IPS-20b (cell line): ENCODE data around the gene THEMIS.

ENCODE experiments used
- H3K27ac ChIP-seq: one replicate; pipeline ENCODE4 v1.5.1; 2013; ENCODE audit warnings: low read length
- H3K27me3 ChIP-seq: 2 replicates; pipeline ENCODE4 v1.6.1; 2013; ENCODE audit warnings: mild to moderate bottlenecking, low read length, inconsistent platforms; ENCODE audit not compliant: insufficient read depth
- H3K36me3 ChIP-seq: 2 replicates; pipeline ENCODE4 v1.6.1; 2013; ENCODE audit warnings: low read depth, mild to moderate bottlenecking, inconsistent platforms, low read length, moderate library complexity; ENCODE audit not compliant: insufficient read depth
- H3K4me1 ChIP-seq: 2 replicates; pipeline ENCODE4 v1.6.1; 2013; ENCODE audit warnings: mild to moderate bottlenecking, control low read depth, inconsistent platforms, low read length, moderate library complexity; ENCODE audit not compliant: insufficient read depth
- H3K4me3 ChIP-seq: 2 replicates; pipeline ENCODE4 v1.5.1; 2013; ENCODE audit warnings: mild to moderate bottlenecking, low read length, inconsistent platforms
- H3K9ac ChIP-seq: 2 replicates; pipeline ENCODE4 v1.6.1; 2013; ENCODE audit warnings: low read depth, mild to moderate bottlenecking, inconsistent platforms, low read length, moderate library complexity
- H3K9me3 ChIP-seq: 2 replicates; pipeline ENCODE4 v1.6.1; 2013; ENCODE audit warnings: mild to moderate bottlenecking, low read depth, low read length, inconsistent platforms; ENCODE audit not compliant: insufficient read depth

The THEMIS gene

GRCh38 chr6:127821431-127821830, 79.4 kb downstream of the THEMIS start:
- Histone ChIP-seq H3K9me3 (no peaks in the 10 kb centered on the region; the same call in 1 of the 2 replicates), H3K27ac (no peak overlapping the region), H3K9ac (no peak overlapping the region), H3K4me1 (peaks cover 3% of the 10 kb centered on the region; the same call in 1 of the 2 replicates), H3K36me3 (no peaks in the 10 kb centered on the region), H3K4me3 (no peak overlapping the region), H3K27me3 (no peaks in the 10 kb centered on the region)

- Histone ChIP-seq H3K4me1 (peaks cover 7% of the 10 kb centered on the region; the same call in 1 of the 2 replicates), H3K27ac (no peak overlapping the region), H3K36me3 (no peaks in the 10 kb centered on the region), H3K9ac (no peak overlapping the region), H3K4me3 (no peak overlapping the region), H3K9me3 (no peaks in the 10 kb centered on the region; the same call in 1 of the 2 replicates), H3K27me3 (no peaks in the 10 kb centered on the region)
Measured at GRCh38 chr6:127818149-127818548, 82.7 kb downstream of the THEMIS start.

- no peaks in the 10 kb centered on the region for H3K36me3 ChIP-seq
- peaks cover 7% of the 10 kb centered on the region; the same call in 1 of the 2 replicates for H3K4me1 ChIP-seq
- H3K4me3 ChIP-seq: peak overlapping the region; percentile 30; the same call in 1 of the 2 replicates
- no peaks in the 10 kb centered on the region for H3K27me3 ChIP-seq
- no peak overlapping the region for H3K9ac ChIP-seq
- no peak overlapping the region for H3K27ac ChIP-seq
- H3K9me3 ChIP-seq: no peaks in the 10 kb centered on the region; the same call in 1 of the 2 replicates
Measured at GRCh38 chr6:127816643-127817042, 84.2 kb downstream of the THEMIS start.

- Histone ChIP-seq H3K4me1 (peaks cover 7% of the 10 kb centered on the region; the same call in 1 of the 2 replicates), H3K36me3 (no peaks in the 10 kb centered on the region), H3K9me3 (no peaks in the 10 kb centered on the region), H3K27me3 (no peaks in the 10 kb centered on the region), H3K9ac (no peak overlapping the region), H3K27ac (no peak overlapping the region), H3K4me3 (no peak overlapping the region)
Measured at GRCh38 chr6:127813699-127814027, 87.2 kb downstream of the THEMIS start.

GRCh38 chr6:127812985-127813698, 87.7 kb downstream of the THEMIS start:
- Histone ChIP-seq H3K4me1 (peaks cover 7% of the 10 kb centered on the region; the same call in 1 of the 2 replicates), H3K4me3 (no peak overlapping the region)

GRCh38 chr6:127811900-127812570, 88.8 kb downstream of the THEMIS start:
- no peaks in the 10 kb centered on the region for H3K36me3 ChIP-seq
- peaks cover 5% of the 10 kb centered on the region; the same call in 1 of the 2 replicates for H3K4me1 ChIP-seq
- H3K9me3 ChIP-seq: no peaks in the 10 kb centered on the region
- H3K27ac ChIP-seq: no peak overlapping the region
- no peak overlapping the region for H3K4me3 ChIP-seq
- no peak overlapping the region for H3K9ac ChIP-seq
- no peaks in the 10 kb centered on the region for H3K27me3 ChIP-seq

More at GRCh38 chr6:127812985-127813698, 87.7 kb downstream of the THEMIS start:
- Histone ChIP-seq H3K9me3 (no peaks in the 10 kb centered on the region), H3K27ac (no peak overlapping the region), H3K36me3 (no peaks in the 10 kb centered on the region), H3K27me3 (no peaks in the 10 kb centered on the region), H3K9ac (no peak overlapping the region)

- H3K9ac ChIP-seq: no peak overlapping the region
- H3K27me3 ChIP-seq: no peaks in the 10 kb centered on the region
- H3K4me1 ChIP-seq: no peaks in the 10 kb centered on the region
- no peaks in the 10 kb centered on the region for H3K36me3 ChIP-seq
- H3K27ac ChIP-seq: no peak overlapping the region
- no peaks in the 10 kb centered on the region for H3K9me3 ChIP-seq
- no peak overlapping the region for H3K4me3 ChIP-seq
Measured at GRCh38 chr6:127807806-127808517, 92.9 kb downstream of the THEMIS start.

GRCh38 chr6:127796713-127797112, 104.1 kb downstream of the THEMIS start:
- Histone ChIP-seq H3K36me3 (no peaks in the 10 kb centered on the region), H3K4me3 (no peak overlapping the region), H3K27ac (no peak overlapping the region), H3K4me1 (no peaks in the 10 kb centered on the region), H3K9me3 (no peaks in the 10 kb centered on the region), H3K27me3 (no peaks in the 10 kb centered on the region), H3K9ac (no peak overlapping the region)

- Histone ChIP-seq H3K27me3 (no peaks in the 10 kb centered on the region), H3K9ac (no peak overlapping the region), H3K27ac (no peak overlapping the region), H3K9me3 (no peaks in the 10 kb centered on the region), H3K4me3 (no peak overlapping the region), H3K4me1 (no peaks in the 10 kb centered on the region), H3K36me3 (no peaks in the 10 kb centered on the region)
Measured at GRCh38 chr6:127794405-127794804, 106.5 kb downstream of the THEMIS start.

- no peak overlapping the region for H3K27ac ChIP-seq
- H3K4me3 ChIP-seq: no peak overlapping the region
Measured at GRCh38 chr6:127793396-127793795, 107.5 kb downstream of the THEMIS start.

GRCh38 chr6:127792616-127793015, 108.2 kb downstream of the THEMIS start:
- Histone ChIP-seq H3K27me3 (no peaks in the 10 kb centered on the region), H3K27ac (no peak overlapping the region), H3K36me3 (no peaks in the 10 kb centered on the region), H3K4me1 (no peaks in the 10 kb centered on the region), H3K9ac (no peak overlapping the region), H3K4me3 (no peak overlapping the region), H3K9me3 (no peaks in the 10 kb centered on the region)

More at GRCh38 chr6:127793396-127793795, 107.5 kb downstream of the THEMIS start:
- Histone ChIP-seq H3K4me1 (no peaks in the 10 kb centered on the region), H3K9ac (no peak overlapping the region), H3K36me3 (no peaks in the 10 kb centered on the region), H3K9me3 (no peaks in the 10 kb centered on the region), H3K27me3 (no peaks in the 10 kb centered on the region)
